NCI-H526 (cell line): ENCODE data around the gene LIMS4.
"Not testable (repeated sequence)": the region's sequence is repeated elsewhere in the genome, so short reads cannot be mapped to it uniquely, and the experiment has no call there.

ENCODE experiments used
- DNase-seq, 2 experiments: peaks; one replicate each; lab custom pipeline; 2025; lab: John Stamatoyannopoulos, UW

LIMS4 gene

GRCh38 chr2:110449127-110449947 is 23.3 kb downstream of the LIMS4 start:
- DNase-seq, result not testable (repeated sequence)

- not testable (repeated sequence) for DNase-seq
These were observed 26.0 kb downstream of the LIMS4 start for GRCh38 chr2:110446644-110447043.

DNA sequence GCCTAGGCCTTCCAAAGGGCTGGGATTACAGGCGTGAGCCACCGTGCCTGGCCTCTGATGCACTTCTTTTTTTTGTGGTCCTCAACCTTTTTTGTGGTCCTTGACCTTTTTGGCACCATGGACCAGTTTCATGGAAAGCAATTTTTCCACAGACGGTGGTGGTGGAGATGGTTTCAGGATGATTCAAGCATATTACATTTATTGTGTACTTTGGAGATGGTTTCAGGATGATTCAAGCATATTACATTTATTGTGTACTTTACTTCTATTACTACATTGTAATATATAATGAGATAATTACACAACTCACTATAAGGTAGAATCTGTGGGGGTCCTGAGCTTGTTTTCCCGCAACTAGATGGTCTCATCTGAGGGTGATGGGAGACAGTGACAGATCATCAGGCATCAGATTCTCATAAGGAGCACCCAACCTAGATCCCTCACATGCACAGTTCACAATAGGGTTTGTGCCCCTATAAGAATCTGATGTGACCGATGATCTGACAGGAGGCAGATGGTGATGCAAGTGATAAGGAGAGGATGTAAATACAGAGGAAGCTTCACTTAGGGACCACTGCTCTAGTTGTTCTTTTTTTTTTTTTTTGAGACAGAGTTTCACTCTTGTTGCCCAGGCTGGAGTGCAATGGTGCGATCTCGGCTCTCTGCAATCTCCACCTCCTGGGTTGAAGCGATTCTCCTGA is 29.2 kb downstream of the LIMS4 start:
- DNase-seq, result not testable (repeated sequence)

DNA sequence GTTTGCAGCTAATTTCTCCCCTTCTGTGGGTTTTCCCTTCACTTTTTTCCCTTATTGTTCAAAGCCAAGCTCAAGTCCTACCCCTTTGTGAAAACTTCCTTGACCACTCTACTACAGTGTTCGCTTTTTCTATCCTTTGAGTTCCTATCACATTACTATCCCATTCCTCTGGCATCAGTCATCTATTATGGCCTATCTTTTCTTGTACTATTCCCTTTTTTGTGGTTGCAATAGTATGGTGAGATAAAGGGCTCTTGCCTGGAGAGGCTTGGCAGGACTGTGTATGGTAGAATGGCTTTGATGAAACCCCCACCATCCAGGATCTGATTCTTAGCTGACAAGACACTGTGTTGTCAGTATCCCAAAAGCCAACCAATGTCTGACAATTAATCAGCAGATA is 30.7 kb downstream of the LIMS4 start:
- not testable (repeated sequence) for DNase-seq

- DNase-seq, result not testable (repeated sequence)
These were observed 38.1 kb downstream of the LIMS4 start for GRCh38 chr2:110434565-110434964.

GRCh38 chr2:110425725-110426124 is 46.9 kb downstream of the LIMS4 start:
- DNase-seq, result not testable (repeated sequence)

GRCh38 chr2:110424421-110424820 is 48.2 kb downstream of the LIMS4 start:
- DNase-seq, result not testable (repeated sequence)

DNA sequence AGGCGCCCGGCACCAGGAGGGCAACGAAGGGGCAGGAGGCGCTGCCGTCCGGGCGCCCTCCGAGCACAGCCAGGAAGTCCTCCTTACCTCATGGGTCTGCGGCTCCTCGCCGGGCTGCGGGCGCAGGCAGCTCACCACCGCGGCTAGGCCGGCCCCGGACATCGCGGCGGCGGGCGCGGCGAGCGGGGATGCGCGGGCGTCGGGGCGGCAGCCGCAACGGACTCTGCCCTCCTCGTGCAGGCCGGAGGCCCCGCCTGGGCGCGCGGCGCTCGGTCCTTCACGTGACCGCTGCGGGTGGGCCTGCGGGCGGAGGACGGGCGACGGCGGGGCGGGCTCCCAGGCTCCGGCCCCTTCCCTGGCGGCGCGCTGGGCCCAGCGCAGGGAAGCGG is 49.0 kb downstream of the LIMS4 start:
- DNase-seq, result not testable (repeated sequence)

GRCh38 chr2:110422852-110423573 is 49.6 kb downstream of the LIMS4 start:
- DNase-seq, result not testable (repeated sequence)

DNA sequence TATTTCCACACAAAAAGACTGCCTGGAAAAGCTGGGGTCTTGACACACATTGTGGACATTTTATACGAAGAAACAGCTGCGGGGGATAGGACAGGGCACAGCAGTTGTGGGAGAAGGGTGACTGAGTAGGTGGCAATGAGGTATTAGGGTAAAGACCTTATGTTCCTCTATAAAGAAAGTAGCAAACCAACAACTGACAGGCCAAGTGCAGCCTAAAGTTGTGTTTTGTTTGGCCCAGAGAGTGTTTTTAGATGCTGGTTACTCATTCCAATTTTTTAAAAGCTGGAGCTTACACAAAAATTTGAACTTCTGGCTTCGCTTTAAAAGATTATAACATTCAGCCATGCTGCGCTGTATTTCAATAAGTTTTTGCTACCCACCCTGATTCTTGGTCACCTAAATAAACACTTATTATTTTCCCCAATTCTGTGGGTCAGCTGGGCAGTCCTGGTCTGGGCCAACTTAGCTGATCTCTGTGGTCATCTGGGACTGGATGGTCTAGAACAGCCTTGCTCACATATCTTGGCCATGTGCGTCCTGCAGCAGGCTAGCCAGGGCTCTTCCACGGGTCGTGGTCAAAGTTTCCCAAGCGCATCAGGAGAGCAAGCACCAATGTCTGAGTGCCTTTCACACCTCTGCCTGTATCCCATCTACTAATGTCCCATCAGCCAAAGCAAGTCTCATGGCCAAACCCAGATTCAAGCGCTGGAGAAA is 51.8 kb downstream of the LIMS4 start:
- DNase-seq, result not testable (repeated sequence)

DNA sequence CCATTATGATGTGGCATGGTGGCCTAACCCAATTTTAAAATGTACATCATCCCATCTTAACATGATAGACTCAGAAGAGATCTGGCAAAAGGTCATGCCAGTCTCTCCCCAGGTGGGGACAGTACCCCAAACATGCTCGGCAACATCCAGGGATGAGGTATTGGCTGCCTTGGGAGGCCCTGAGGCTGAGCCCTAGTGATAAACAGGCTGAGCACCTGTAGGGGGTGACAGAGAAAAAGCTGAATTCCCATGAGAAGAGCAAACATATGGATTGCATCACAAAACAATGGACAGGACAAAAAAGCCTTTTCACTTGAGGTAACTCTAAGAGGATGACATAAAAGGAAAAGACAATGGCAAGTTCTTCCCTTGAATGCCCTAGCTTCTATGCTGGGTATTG is 65.5 kb downstream of the LIMS4 start:
- not testable (repeated sequence) for DNase-seq

- DNase-seq, result not testable (repeated sequence)
These were observed 67.6 kb downstream of the LIMS4 start for GRCh38 chr2:110404988-110405387.

DNA sequence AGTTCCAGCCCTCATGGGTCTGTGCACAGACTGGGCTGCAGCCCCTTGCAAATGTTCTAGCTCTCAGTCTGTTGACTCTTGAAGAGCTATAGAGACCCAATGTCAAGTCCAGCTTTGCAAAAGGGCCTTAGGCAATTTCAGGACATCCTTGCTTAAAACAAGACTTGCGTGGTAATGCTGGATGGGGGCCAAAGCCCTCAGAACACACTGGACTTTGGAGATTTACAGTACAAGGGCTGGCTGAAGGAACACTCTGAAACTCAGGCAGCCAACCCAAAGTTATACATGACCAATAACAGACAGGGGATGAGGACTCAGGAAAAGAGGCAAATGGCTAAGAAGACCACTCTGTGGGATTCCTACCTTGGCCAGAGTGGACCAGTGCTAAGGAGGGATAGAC is 68.4 kb downstream of the LIMS4 start:
- DNase-seq, result not testable (repeated sequence)

GRCh38 chr2:110401001-110401618 is 71.5 kb downstream of the LIMS4 start:
- not testable (repeated sequence) for DNase-seq

- not testable (repeated sequence) for DNase-seq
These were observed 73.2 kb downstream of the LIMS4 start for GRCh38 chr2:110399378-110399777.

GRCh38 chr2:110395990-110396389 is 76.6 kb downstream of the LIMS4 start:
- DNase-seq, result not testable (repeated sequence)
